GM21515 (cell line): Measurements from ENCODE around the gene MXI1.
A peak's percentile ranks its signal among the peaks of the same experiment; 100 is the strongest.
"Not testable (repeated sequence)": the region's sequence is repeated elsewhere in the genome, so short reads cannot be mapped to it uniquely, and the experiment has no call there.

Experiments used
- ATAC-seq: cut with Tn5 transposase; IDR thresholded peaks from one replicate; pipeline ENCODE4 v1.9.1; 2021; ENCODE audit not compliant: unreplicated experiment

MXI1 gene

DNA sequence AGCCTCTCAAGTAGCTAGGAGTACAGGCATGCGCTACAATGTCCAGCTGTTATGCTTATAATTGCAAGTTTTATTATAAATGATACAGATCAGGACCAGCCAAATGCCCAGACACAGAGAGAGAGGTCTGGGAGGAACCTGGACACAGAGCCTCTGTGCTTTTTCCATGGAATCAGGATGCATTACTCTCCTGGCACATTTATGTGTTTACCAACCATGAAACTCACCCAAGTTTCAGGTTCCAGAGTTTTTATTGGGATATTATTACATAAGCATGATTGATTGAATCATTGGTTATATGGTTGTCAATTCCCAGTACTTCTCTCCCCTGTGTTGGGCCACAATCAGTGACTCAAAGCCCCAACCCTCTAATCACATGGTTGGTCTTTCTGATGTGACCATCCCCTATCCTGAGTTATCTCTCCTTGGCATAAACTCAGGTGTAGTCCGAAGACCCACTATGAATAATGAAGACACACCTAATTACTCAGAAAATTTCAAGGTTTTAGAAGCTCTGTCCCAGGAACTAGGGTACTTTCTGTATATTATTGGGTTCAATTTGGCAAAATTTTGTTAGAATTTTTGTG is 30.6 kb downstream of the MXI1 start:
- no peak for ATAC-seq

DNA sequence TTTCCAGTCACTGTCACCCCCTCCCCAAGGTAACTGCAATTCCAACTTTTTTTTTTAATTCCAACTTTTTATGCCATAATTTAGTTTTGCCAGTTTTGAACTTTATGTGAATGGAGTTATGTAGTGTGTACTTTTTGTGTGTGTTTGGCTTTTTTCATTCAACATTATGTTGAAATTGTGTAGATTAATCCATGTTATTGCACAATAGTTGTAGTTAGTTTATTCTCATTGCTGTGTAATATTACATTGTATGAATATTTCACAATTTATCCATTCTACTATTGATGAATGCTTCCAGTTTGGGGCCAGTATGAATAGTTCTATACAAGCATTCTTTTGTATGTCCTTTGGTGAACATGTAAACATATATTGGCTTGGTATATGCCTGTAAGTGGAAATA is 32.5 kb downstream of the MXI1 start:
- no peak for ATAC-seq

DNA sequence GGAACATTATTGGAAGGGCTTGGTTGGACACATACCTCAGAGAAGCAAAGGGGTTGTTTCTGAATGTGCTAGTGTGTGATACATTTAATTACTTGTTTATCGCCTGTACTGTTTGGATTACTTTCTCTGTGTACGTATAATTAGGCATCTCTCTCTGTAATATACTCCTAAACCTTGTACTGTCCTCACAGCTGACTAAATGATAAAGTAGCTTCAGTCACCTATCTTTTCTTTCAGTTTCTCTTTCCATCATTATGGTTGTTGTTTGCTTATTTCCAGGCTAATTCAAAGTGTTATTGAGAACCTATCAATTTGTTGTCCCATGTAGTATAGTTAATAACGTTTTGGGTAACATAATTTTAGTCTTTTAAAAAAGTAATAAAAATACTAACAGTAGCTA is 34.0 kb downstream of the MXI1 start:
- no peak for ATAC-seq

DNA sequence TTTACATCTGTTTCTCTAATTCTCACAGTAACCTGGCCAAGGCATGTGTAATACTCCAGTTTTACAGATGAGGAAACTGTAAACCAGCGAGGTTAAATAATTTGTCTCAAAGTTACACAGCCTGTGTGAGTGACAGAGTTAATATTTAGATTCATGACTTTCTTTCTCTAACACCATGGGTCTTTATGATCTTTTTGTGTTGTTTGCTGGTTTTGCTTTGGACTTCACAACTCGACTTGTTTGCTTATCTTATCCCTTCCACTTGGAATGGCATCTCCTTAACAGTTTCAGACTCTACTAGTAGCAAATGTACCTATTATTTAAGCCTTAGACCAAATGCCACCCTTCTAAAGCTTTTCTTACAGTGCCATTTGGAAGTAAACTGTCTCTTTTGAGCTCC is 34.4 kb downstream of the MXI1 start:
- no peak for ATAC-seq

DNA sequence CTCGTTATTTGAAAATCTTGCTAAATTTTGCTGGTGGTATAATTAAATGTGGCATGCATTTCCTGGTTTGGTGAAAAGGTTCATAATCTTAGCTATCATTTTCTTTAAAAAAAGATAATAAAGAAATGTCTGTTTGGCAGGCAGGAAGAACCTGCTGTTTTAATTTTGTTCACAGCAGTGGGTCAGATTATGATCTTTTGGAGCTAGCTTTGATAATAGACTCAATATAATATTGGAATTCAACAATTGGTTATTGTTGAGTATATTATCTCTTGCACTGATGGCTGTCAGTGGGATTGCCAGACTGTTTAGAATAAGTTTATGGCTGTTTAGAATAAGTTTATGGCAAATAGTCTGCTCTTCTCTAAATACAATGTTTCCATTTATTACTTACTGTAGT is 35.1 kb downstream of the MXI1 start:
- ATAC-seq = no peak

DNA sequence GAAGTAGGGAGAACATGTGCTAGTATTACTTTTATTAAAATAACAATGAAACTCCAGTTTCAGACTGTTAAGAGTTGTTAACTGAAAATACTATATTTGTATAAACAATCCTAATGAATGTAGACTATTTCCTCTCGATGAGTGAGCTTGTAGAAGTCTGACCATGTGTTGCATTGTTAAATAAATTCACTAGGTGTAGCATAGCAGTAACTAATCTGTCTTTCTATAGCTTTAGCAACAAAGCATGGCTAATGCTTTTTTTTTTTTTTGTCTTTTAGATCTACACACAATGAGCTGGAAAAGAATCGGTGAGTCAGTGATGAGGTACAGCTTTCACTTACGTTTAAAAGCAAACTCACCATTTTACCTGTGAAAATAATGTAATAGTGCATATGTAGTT is 37.1 kb downstream of the MXI1 start:
- ATAC-seq = no peak

DNA sequence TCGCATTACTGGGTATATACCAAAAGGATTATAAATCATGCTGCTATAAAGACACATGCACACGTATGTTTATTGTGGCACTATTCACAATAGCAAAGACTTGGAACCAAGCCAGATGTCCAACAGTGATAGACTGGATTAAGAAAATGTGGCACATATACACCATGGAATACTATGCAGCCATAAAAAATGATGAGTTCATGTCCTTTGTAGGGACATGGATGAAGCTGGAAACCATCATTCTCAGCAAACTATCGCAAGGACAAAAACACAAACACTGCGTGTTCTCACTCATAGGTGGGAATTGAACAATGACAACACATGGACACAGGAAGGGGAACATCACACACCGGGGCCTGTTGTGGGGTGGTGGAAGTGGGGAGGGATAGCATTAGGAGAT is 40.4 kb downstream of the MXI1 start:
- ATAC-seq = not testable (repeated sequence)

DNA sequence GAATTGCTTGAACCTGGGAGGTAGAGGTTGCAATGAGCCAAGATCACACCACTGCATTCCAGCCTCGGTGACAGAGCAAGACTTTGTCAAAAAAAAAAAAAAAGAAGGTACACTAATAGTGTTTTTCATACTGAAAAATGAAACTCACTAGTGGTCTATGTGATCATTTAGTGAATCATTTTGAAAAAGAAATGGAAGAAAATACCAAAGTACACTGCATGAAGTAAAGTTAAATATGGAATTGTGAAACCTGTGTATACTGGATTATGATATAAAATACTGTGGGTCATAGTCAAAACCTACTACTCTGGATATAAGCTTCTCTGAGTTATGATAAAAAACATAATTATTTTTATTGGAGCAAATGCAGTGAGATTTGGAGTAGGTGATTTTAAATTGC is 42.1 kb downstream of the MXI1 start:
- ATAC-seq = peak; percentile 62

DNA sequence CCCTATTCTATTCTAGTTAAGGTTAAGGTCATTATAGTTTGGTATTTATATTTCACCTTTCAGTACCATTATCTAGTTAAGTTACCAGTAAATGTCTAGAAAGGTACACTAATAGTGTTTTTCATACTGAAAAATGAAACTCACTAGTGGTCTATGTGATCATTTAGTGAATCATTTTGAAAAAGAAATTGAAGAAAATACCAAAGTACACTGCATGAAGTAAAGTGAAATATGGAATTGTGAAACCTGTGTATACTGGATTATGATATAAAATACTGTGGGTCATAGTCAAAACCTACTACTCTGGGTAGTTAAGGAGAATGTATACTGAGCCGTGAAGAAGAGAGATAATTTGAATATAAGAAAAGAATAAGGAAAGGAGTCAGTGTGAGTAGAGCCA is 44.0 kb downstream of the MXI1 start:
- peak; percentile 82 for ATAC-seq

DNA sequence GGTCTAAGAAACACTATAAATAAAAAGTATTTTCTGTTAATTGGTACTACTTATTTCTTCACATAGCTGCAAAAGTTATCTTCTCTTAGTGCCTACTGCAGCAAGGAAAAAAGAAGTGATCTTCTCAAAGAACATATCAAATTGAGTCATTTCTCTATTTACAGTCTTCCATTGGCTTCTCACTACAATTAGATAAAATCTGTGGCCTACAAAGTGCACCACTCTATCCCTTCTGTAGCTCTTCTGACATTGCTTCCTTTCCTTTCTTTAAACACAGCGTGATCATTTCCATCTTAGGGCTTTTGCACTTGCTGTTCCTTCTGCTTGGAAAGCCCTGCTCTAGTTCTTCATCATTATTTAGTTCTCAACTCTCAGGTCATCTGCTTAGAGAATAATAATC is 44.7 kb downstream of the MXI1 start:
- ATAC-seq = no peak

DNA sequence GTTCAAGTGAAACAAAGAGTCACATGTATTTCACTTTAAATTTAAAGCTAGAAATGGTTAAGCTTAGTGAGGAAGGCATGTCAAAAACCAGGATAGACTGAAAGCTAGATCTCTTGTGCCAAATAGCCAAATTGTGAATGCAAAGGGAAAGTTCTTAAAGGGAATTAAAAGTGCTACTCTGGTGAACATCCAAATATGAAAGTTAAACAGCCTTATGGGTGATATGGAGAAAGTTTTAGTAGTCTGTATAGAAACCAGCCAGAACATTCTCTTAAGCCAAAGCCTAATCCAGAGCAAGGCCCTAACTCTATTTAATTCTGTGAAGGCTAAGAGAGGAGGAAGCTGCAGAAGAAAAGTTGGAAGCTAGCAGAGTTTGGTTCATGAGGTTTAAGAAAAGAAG is 47.1 kb downstream of the MXI1 start:
- no peak for ATAC-seq

DNA sequence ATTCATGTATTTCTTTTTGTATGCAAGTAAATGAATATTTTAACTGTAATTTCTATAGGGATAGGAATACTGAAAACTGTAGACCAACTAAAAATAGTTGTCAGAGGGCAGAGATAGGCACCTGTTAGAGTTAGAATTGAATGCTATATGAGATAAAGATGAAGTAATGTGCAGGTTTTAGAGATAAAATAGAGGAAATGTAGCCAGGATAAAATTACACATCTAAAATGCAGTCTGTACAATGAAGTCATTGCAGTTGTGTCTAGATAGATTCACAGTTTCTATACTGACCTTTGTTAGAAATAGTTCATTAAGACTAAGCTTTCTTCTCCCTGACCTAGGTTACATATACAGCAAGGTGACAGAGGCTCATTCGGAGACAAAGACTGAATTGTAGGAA is 51.1 kb downstream of the MXI1 start:
- no peak for ATAC-seq

DNA sequence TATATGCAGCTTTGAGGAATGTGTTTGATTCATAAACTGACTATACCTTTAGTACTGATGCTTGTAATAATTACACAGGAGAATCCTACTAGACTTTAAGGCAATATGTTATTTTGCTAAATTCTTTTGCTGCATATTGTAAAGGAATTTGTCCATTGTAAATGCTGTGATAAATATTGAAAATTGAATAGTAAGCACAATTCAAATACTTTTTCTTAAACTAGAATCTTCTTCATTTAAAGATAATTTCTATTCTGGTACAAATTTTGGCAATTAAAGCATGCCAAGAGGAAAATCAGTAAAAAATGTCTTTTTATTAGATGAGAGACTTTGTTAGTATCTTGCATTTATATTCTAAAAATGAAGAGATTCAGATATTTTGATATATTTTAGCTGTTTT is 51.9 kb downstream of the MXI1 start:
- no peak for ATAC-seq

DNA sequence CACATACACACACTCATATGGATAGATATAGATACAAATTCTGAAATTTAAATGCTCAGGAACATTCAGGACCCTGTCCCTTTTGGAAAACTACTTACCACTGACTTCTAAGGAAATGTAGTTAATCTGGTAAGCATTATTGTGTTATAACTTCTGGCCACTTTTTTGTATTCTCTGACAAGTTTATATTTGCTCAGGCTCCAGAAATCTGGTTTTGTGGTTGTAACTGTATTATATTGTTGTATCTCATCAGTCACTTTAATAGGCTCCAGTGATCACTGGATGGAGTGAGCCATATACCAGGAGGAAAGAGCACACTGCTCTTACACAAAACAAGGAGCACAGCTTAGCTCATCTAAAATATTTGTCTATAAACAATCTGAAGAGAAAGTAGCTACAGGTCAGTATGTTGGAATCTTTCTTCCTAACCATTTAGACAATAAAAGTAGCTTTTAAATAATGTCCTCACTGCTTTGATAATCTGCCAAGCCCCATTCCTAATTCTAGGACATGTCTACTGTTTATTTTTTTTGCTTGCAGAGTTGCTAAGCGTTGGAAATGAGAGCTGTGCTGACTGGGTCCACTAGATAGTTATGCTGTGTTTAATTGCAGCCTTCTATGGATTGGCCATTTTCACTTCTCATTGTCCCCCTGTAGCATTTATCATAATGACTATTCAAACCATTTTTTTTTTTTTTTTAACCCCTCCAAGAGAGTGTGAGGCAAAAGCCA is 53.5 kb downstream of the MXI1 start:
- no peak for ATAC-seq

DNA sequence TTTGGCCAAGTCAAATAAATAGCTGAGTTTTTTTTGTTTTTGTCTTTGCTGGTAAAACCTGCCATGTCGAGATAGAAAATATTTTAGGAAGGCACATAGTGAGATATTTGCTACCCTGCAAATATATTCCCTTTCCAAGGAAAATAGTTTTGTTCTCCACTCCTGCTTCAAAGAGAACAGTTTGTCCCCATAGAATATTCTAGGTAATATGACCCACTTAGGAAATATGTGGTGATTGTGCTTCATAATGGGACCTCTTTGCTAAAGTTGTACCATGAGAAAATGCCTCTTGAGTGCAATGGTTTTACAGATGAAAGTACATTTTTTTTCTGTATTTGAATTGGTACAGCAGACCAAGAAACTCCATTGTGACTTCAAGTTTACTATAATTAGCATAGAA is 55.8 kb downstream of the MXI1 start:
- no peak for ATAC-seq

DNA sequence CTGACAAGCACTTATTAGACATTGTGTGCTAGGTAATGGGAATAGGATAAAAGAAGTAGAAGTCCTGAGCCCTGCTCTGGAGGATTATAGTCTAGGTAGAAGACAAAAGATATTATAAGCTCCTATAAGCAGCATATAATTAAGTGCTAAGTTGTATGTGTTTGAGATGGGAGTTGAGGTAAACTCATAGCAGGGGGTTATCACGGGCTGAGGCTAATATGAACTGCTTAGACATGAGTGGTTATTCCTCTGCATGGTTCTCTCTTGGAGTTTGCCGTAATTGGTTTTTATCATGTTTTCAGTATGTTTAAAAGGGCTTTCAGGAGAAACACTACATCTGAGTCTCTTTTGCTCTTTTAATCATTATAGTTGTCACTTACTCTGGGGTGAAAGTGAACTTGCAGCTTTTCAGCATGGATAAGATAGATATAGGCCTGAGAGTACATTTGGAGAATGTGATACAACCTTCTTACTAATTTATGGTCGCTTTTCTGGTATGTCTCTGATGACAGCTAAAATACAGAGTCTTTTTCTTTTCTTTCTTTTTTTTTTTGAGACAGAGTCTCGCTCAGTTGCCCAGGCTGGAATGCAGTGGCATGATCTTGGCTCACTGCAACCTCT is 58.3 kb downstream of the MXI1 start:
- no peak for ATAC-seq

DNA sequence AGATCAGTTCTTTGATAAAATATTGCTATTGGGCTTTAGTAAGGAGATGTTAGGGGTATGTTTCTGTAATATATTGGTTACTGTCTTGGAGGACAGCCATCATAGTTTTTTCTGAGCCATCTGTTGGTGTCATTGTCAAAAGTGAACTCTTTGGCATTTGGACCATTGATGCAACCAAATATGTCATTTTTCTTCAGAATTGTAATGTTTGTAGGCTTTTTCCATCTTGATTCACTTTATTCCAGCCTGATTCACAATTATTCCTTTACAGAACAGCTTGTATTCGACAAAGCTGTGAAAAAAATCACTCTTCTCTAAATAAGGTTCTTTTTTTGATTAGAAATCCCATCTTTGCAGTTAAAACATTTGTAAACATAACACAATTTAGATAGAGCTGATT is 59.9 kb downstream of the MXI1 start:
- ATAC-seq = no peak

DNA sequence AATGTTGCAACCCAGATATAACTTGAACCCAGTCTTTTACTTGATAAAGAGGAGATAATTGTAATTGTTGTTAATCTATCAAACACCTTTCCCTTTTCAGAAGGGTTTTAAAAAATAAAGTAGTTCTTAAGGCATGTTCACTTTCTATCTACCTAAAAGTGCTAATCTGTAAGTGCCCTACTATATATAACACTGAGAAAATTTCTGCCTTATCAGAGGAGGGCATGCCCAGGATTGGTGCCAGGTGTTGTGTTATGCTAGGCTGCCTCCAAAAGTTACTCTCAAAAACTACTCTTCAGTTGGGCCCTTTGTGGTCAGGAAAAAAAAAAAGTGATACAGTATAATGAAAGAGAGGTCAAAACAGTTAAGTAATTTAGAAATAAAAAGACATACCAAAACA is 61.0 kb downstream of the MXI1 start:
- ATAC-seq = no peak

DNA sequence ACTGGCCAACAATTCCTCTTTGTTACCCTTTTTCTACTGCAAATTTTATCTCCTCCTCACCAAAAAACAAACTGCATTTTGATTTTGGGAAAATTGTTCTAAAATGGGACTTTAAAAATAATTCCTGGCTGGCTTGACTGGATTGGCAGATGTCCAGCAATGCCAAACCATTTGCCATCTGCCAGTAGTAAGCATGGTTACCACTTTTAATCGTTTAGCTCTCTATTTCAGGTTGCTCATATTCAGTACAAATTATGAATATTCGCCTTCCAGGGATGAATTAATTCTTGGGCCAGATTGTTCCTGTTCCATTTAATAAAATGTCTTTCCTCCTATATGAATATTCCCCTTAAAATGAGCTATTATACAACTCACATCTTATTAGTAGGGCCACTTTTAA is 61.6 kb downstream of the MXI1 start:
- no peak for ATAC-seq

DNA sequence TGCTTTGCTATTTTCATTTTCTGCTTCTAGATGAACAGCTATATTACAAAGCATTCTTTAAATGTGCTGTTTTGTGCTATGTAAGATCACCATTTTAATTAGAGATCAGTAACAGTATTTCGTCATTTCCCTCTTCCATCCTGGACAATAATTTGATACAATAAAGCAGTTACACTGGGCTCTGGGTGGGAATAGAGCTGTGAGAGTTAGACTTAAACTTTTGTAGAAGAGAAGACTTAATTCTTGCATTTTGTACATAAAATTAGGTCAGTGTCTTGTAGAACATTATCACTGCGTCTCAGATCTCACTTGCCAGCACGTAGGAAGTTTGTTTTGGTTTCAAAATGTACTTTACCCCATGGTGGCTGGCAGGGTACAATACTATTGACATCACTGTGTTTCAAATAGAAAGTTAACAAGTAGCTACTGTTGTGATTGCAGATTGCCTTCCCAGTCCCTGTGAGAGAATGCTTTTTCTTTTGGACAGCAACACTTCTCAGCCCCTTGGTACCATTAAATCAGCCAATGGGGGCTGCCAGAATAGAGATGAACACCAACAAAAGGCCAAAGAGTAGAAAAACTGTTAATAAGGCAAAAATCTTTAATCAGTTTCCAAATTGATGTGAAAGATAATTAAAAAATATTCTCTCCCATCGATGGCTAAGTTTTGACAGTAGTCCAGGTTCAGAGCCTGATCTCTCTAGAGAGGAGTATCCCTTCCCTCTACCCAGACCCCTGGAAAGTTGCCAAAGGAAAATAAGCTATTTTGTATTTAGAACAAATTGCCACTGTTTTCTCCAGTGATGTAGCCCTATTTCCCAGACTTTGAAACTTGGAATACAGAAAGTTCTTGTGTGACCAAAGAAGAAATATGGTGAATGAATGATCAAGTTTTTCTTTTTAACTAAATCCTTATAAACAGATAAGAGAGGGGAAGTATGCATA is 62.2 kb downstream of the MXI1 start:
- ATAC-seq = no peak

DNA sequence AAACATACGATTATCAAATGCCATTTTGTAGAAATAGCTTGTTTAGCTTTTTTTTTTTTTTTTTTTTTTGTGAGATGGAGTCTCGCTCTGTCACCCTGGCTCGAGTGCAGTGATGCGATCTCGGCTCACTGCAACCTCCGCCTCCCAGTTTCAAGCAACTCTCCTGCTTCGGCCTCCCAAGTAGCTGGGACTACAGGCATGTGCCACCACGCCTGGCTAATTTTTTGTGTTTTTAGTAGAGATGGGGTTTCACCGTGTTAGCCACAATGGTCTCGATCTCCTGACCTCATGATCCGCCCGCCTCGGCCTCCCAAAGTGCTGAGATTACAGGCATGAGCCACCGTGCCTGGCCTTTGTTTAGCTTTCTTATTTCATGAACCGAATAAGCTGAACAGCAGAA is 65.6 kb downstream of the MXI1 start:
- ATAC-seq = not testable (repeated sequence)

DNA sequence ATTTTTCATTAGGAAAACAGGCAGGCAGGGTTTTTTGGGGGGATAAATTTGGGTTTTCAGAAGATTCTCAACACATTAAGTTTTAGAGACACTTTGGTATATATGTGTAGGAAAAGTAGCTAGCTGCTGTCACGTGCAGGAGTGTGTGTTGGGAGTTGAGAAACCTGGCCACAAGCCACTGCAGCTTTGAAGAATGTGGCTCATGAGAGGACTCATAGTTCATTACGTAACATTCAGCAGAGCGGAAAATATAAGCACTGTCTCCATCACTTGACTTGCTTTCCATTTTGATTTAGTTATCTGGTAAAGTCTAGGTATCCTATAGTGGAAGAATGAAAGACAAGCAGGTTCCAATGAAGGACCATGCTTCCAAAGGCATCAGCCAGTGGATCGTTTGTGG is 66.1 kb downstream of the MXI1 start:
- no peak for ATAC-seq
